Stimulated activated CD4-positive, alpha-beta T cell treated with anti-CD3 and anti-CD28 coated beads, Interleukin-4, amount 100 ng/mL, for 48 hours (primary cell): ENCODE data around the gene MEAK7.
A peak's percentile ranks its signal among the peaks of the same experiment; 100 is the strongest.

Experiments
- DNase-seq, 2 donors: peaks; one replicate each; pipeline ENCODE4 v3.0.0-alpha.2; 2020; ENCODE audit warnings: low read depth in 2 of 2

MEAK7 gene

GRCh38 chr16:84511831-84512230 lies 7.4 kb upstream of the MEAK7 start:
- no peak for DNase-seq

GRCh38 chr16:84511180-84511800 lies 6.8 kb upstream of the MEAK7 start:
- peak; percentile 70 to 78 for DNase-seq

- DNase-seq, result no peak
Measured at GRCh38 chr16:84509032-84509950, 4.8 kb upstream of the MEAK7 start.

- DNase-seq, result no peak
Measured at GRCh38 chr16:84508502-84508901, 4.0 kb upstream of the MEAK7 start.

- DNase-seq, result no peak
Measured at GRCh38 chr16:84507011-84507982, 2.8 kb upstream of the MEAK7 start.

- no peak for DNase-seq
Measured at GRCh38 chr16:84505249-84506187, 1.1 kb upstream of the MEAK7 start.

- no peak for DNase-seq
Measured at GRCh38 chr16:84503751-84504395, 586 bp downstream of the MEAK7 start.

GRCh38 chr16:84502581-84502980 lies 1.9 kb downstream of the MEAK7 start:
- no peak for DNase-seq

GRCh38 chr16:84502075-84502474 lies 2.4 kb downstream of the MEAK7 start:
- no peak for DNase-seq

- DNase-seq, result no peak
Measured at GRCh38 chr16:84501077-84501735, 3.3 kb downstream of the MEAK7 start.

GRCh38 chr16:84500531-84500930 lies 3.9 kb downstream of the MEAK7 start:
- DNase-seq, result no peak

GRCh38 chr16:84499638-84500037 lies 4.8 kb downstream of the MEAK7 start:
- no peak for DNase-seq

- DNase-seq, result no peak
Measured at GRCh38 chr16:84498859-84499620, 5.4 kb downstream of the MEAK7 start.

GRCh38 chr16:84498223-84498610 lies 6.2 kb downstream of the MEAK7 start:
- DNase-seq, result no peak

GRCh38 chr16:84497418-84498222 lies 6.8 kb downstream of the MEAK7 start:
- DNase-seq, result no peak

GRCh38 chr16:84496991-84497390 lies 7.5 kb downstream of the MEAK7 start:
- DNase-seq, result no peak

GRCh38 chr16:84495506-84495905 lies 9.0 kb downstream of the MEAK7 start:
- no peak for DNase-seq

- DNase-seq, result no peak
Measured at GRCh38 chr16:84489131-84489530, 15.3 kb downstream of the MEAK7 start.
